HUES48 (cell line): Measurements from ENCODE around the gene TRAPPC14.
A peak's percentile ranks its signal among the peaks of the same experiment; 100 is the strongest.
"Not testable (repeated sequence)": the region's sequence is repeated elsewhere in the genome, so short reads cannot be mapped to it uniquely, and the experiment has no call there.

Experiments used
- H3K27ac ChIP-seq: one replicate; pipeline ENCODE4 v1.7.0; 2013; ENCODE audit warnings: low read depth, low read length, inconsistent platforms
- H3K27me3 ChIP-seq: 2 replicates; pipeline ENCODE4 v1.6.1; 2013; ENCODE audit warnings: mild to moderate bottlenecking, low read length; ENCODE audit not compliant: control insufficient read depth, insufficient read depth
- H3K36me3 ChIP-seq: 2 replicates; pipeline ENCODE4 v1.6.1; 2013; ENCODE audit warnings: low read length; ENCODE audit not compliant: control insufficient read depth, insufficient read depth
- H3K4me1 ChIP-seq: 2 replicates; pipeline ENCODE4 v1.6.1; 2013; ENCODE audit warnings: mild to moderate bottlenecking, low read length; ENCODE audit not compliant: control insufficient read depth, insufficient read depth
- H3K4me3 ChIP-seq: 2 replicates; pipeline ENCODE4 v1.5.1; 2013; ENCODE audit warnings: mild to moderate bottlenecking, low read depth, low read length
- H3K9ac ChIP-seq: 2 replicates; pipeline ENCODE4 v1.6.1; 2013; ENCODE audit warnings: mild to moderate bottlenecking, low read depth, low read length, moderate library complexity
- H3K9me3 ChIP-seq: 2 replicates; pipeline ENCODE4 v1.6.1; 2013; ENCODE audit warnings: low read length; ENCODE audit not compliant: control insufficient read depth, insufficient read depth

TRAPPC14 gene

GRCh38 chr7:100148559-100149328, 9.8 kb downstream of the TRAPPC14 start, which contains the start of gene LAMTOR4:
TSS of gene LAMTOR4 (plus strand) at chr7:100148918. CDS start at chr7:100148973, 55 bp downstream.
- peak within 1 kb of the TSS; percentile 68 for H3K27ac ChIP-seq
- H3K4me1 ChIP-seq = peaks cover 10% of the 10 kb centered on the region
- H3K27me3 ChIP-seq = no peaks in the 10 kb centered on the region
- peak within 1 kb of the TSS; percentile 81 for H3K4me3 ChIP-seq
- H3K9me3 ChIP-seq = no peaks in the 10 kb centered on the region
- peak within 1 kb of the TSS; percentile 60 for H3K9ac ChIP-seq
- H3K36me3 ChIP-seq = peaks cover 31% of the 10 kb centered on the region

GRCh38 chr7:100148225-100148558, 10.3 kb downstream of the TRAPPC14 start:
- H3K27ac ChIP-seq = peak overlapping the region; percentile 47
- no peak overlapping the region for H3K9ac ChIP-seq
- no peaks in the 10 kb centered on the region for H3K27me3 ChIP-seq

GRCh38 chr7:100147278-100147677, 11.2 kb downstream of the TRAPPC14 start:
- Histone ChIP-seq H3K4me1 (peaks cover 10% of the 10 kb centered on the region), H3K27ac (no peak overlapping the region), H3K9me3 (no peaks in the 10 kb centered on the region), H3K9ac (no peak overlapping the region), H3K27me3 (no peaks in the 10 kb centered on the region), H3K4me3 (no peak overlapping the region), H3K36me3 (peaks cover 16% of the 10 kb centered on the region)

More at GRCh38 chr7:100148225-100148558, 10.3 kb downstream of the TRAPPC14 start:
- H3K9me3 ChIP-seq = no peaks in the 10 kb centered on the region
- H3K4me1 ChIP-seq = peaks cover 10% of the 10 kb centered on the region
- peak overlapping the region; percentile 48 for H3K4me3 ChIP-seq
- peaks cover 25% of the 10 kb centered on the region for H3K36me3 ChIP-seq

DNA sequence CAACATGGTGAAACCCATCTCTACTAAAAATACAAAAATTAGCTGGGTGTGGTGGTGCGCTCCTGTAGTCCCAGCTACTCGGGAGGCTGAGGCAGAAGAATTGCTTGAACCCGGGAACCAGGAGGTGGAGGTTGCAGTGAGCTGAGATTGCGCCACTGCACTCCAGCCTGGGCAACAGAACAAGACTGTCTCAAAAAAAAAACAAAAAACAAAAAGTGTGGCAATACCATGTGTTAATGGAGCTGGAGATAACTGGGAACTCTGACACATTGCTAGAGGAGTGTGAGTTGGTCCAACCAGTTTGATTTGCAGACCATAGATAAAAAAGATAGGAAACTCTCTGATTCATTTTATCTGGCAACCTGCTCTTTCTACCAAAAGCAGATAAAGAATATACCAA, 12.2 kb downstream of the TRAPPC14 start:
- not testable (repeated sequence) for H3K36me3 ChIP-seq, H3K4me1 ChIP-seq, H3K4me3 ChIP-seq, H3K9ac ChIP-seq, H3K27ac ChIP-seq, H3K9me3 ChIP-seq, H3K27me3 ChIP-seq

DNA sequence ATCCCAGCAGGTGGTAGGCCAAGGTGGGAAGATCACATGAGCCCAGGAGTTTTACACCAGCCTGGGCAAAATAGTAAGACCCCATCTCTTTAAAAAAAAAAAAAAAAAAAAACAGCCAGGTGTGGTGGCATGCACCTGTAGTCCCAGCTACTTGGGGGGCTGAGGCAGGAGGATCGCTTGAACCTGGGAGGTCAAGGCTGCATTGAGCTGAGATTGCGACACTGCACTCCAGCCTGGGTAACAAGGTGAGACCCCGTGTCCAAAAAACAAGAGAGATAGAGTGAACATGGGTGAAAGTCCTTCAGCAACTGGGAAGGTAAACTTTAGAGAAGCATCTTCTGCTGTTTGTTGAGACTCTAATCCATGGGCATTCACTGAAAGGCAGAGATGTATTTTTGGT, 16.1 kb downstream of the TRAPPC14 start:
- Histone ChIP-seq H3K27me3 (no peaks in the 10 kb centered on the region), H3K9me3 (no peaks in the 10 kb centered on the region), H3K9ac (no peak overlapping the region), H3K4me3 (no peak overlapping the region), H3K27ac (no peak overlapping the region), H3K36me3 (no peaks in the 10 kb centered on the region), H3K4me1 (no peaks in the 10 kb centered on the region)

GRCh38 chr7:100141555-100141949, 17.0 kb downstream of the TRAPPC14 start:
- no peak overlapping the region for H3K9ac ChIP-seq
- no peaks in the 10 kb centered on the region for H3K36me3 ChIP-seq
- no peaks in the 10 kb centered on the region for H3K9me3 ChIP-seq
- no peaks in the 10 kb centered on the region for H3K27me3 ChIP-seq
- no peak overlapping the region for H3K4me3 ChIP-seq
- H3K4me1 ChIP-seq = no peaks in the 10 kb centered on the region
- no peak overlapping the region for H3K27ac ChIP-seq

DNA sequence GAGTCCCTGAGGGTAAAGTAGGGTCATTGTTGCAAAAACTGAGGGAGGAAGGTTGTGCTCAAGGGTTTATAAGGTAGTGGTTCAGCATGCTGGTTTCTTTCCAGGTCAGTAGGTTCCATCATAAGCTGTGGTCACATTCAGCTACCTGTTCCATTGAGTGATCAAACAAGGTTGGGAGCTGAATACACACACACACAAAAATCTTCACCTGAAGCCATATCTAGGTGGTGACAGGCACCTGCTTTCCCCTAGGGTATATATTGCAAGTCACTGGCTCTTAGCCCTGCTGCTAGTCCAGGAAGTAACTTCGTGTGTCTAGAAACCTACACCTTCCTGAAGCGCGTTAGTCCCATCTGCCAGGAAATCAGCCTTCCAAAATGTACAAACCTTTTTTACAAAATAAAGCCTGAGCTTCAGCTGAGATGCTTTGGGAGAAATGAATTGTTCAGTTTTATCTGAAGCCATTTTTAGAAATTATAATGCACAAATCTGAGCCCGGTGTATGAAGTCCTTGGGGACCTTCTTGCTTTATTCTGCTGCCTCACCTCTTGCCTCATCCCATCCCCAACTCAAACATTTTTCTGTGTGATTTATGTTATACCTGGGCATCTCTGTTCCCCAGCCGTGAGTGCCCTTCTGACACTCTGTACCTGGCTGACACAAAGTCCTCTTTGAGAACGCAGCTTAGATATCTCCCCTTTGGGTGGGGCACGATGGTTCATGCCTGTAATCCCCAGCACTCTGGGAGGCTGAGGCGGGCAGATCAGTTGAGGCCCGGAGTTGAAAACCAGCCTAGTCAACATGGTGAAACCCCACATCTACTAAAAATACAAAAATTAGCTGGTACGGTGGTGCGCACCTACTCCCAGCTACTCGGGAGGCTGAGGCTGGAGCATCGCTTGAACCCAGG, 20.4 kb downstream of the TRAPPC14 start:
- Histone ChIP-seq H3K27me3 (no peaks in the 10 kb centered on the region), H3K9me3 (no peaks in the 10 kb centered on the region), H3K36me3 (no peaks in the 10 kb centered on the region), H3K4me3 (no peak overlapping the region), H3K4me1 (no peaks in the 10 kb centered on the region), H3K9ac (no peak overlapping the region), H3K27ac (no peak overlapping the region)

- Histone ChIP-seq H3K9me3 (no peaks in the 10 kb centered on the region), H3K9ac (no peak overlapping the region), H3K36me3 (no peaks in the 10 kb centered on the region), H3K27ac (no peak overlapping the region), H3K4me3 (no peak overlapping the region), H3K4me1 (no peaks in the 10 kb centered on the region), H3K27me3 (peaks cover 11% of the 10 kb centered on the region)
Observed at GRCh38 chr7:100132697-100133151, 25.8 kb downstream of the TRAPPC14 start.

GRCh38 chr7:100132126-100132525, 26.4 kb downstream of the TRAPPC14 start:
- no peak overlapping the region for H3K4me3 ChIP-seq
- no peaks in the 10 kb centered on the region for H3K9me3 ChIP-seq
- H3K4me1 ChIP-seq = no peaks in the 10 kb centered on the region
- H3K9ac ChIP-seq = no peak overlapping the region
- H3K27ac ChIP-seq = no peak overlapping the region
- peaks cover 13% of the 10 kb centered on the region for H3K27me3 ChIP-seq
- no peaks in the 10 kb centered on the region for H3K36me3 ChIP-seq

DNA sequence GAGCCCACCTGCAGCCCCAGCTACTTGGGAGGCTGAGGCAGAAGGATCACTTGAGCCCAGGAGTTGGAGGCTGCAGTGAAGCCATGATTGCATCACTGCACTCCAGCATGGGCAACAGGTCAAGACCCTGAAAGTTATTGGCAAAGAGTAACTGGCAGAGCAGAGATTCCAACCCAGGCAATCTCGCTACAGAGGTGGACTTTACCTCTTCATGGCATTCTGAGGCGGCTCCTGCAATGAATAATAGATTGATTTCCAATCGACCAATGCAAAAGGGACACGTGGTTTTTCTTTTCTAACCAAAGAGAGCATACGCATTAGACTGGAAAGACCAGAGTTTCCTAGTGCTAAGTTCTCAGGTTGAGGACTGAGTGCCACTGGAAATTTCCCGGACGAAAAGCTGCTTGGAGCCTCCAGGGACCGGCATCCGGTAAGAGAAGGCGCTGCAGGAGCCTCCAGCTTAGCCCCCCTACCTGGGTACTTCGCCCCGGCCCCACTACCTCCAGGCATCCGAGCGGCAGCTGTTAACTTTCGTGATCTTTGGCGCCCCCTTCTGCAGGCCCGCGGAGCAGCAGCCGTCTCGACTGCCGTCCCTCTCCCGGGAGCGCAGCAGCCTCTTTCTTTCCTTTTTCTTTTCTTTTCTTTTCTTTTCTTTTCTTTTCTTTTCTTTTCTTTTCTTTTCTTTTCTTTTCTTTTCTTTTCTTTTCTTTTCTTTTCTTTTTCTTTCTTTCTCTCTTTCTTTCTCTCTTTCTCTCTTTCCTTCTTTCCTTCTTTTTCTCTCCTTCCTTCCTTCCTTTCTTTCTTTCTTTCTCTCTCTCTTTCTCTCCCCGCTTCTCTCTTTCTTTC, 27.7 kb downstream of the TRAPPC14 start:
- peak overlapping the region; percentile 21 for H3K27ac ChIP-seq
- no peaks in the 10 kb centered on the region for H3K4me1 ChIP-seq
- H3K9me3 ChIP-seq = no peaks in the 10 kb centered on the region
- H3K4me3 ChIP-seq = 0 out of 2 replicates have a peak overlapping the region, but pooled peaks have one; percentile 36
- no peaks in the 10 kb centered on the region for H3K36me3 ChIP-seq
- peaks cover 13% of the 10 kb centered on the region for H3K27me3 ChIP-seq
- H3K9ac ChIP-seq = no peak overlapping the region
